Measurements from ENCODE around the gene FRMD4A.

The FRMD4A gene

DNA sequence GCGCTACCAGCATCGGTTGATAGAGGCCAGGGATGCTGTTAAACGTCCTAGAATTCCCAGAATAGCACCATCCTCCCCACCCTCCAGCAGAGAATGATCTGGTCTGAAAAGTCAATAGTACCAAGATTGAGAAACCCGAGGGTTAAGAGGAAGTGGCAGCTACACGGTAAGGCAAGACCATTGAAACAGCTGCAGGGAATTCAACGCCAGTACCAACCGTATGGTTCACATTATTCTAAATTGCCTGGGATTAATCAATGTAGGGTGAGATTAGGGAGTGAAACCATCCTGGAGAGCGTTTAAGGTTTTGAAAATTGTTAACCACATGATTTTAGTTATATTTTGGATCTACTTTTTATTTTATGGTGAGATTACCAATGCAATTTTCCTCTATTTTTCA, 391.8 kb downstream of the FRMD4A start:
- DNase-seq (ENCODE audit: low read depth), result peak; percentile 41
- TF ChIP-seq CTCF (conservative IDR thresholded peaks at IDR 0.05; ENCODE audit: control insufficient read depth, insufficient read depth, low read depth, low read length), result no peak
- no peak overlapping the region for H3K4me3 ChIP-seq (ENCODE audit: control insufficient read depth, low read depth, low read length)

GRCh38 chr10:13936826-13937225, 393.9 kb downstream of the FRMD4A start:
- H3K4me3 ChIP-seq (ENCODE audit: control insufficient read depth, low read depth, low read length), result no peak overlapping the region
- no peak for DNase-seq (ENCODE audit: low read depth)
- TF ChIP-seq CTCF (conservative IDR thresholded peaks at IDR 0.05; ENCODE audit: control insufficient read depth, insufficient read depth, low read depth, low read length), result no peak

- no peak for TF ChIP-seq CTCF (conservative IDR thresholded peaks at IDR 0.05; ENCODE audit: control insufficient read depth, insufficient read depth, low read depth, low read length)
- H3K4me3 ChIP-seq (ENCODE audit: control insufficient read depth, low read depth, low read length), result no peak overlapping the region
- no peak for DNase-seq (ENCODE audit: low read depth)
Observed at GRCh38 chr10:13930120-13930519, 400.6 kb downstream of the FRMD4A start.

DNA sequence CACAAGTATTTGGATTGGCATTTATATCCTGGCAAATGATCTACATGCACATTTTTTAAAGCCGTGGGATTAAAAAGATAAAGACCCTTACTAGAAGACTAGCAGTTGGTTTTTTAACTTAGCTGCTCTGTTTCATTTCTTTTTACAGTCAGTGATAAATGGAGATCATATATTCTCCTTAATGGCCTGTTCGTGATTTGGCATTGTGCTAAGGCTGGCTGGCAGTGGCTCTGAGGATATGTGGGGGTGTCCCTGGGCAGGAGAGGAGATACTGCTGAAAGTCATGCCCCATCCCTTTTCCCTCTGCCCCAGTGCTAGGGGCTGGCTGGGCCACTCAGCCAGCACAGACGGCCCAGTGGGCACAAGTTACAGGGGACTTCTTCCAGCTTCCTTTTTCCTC, 402.3 kb downstream of the FRMD4A start:
- no peak for DNase-seq (ENCODE audit: low read depth)
- no peak overlapping the region for H3K4me3 ChIP-seq (ENCODE audit: control insufficient read depth, low read depth, low read length)
- TF ChIP-seq CTCF (conservative IDR thresholded peaks at IDR 0.05; ENCODE audit: control insufficient read depth, insufficient read depth, low read depth, low read length), result no peak

GRCh38 chr10:13925971-13926780, 404.5 kb downstream of the FRMD4A start:
- no peak for DNase-seq (ENCODE audit: low read depth)
- H3K4me3 ChIP-seq (ENCODE audit: control insufficient read depth, low read depth, low read length), result no peak overlapping the region
- no peak for TF ChIP-seq CTCF (conservative IDR thresholded peaks at IDR 0.05; ENCODE audit: control insufficient read depth, insufficient read depth, low read depth, low read length)

GRCh38 chr10:13924040-13924725, 406.5 kb downstream of the FRMD4A start:
- no peak for TF ChIP-seq CTCF (conservative IDR thresholded peaks at IDR 0.05; ENCODE audit: control insufficient read depth, insufficient read depth, low read depth, low read length)
- no peak overlapping the region for H3K4me3 ChIP-seq (ENCODE audit: control insufficient read depth, low read depth, low read length)
- DNase-seq (ENCODE audit: low read depth), result peak; percentile 98
